ENCODE measurements around the gene PDCL2.

Gene PDCL2

DNA sequence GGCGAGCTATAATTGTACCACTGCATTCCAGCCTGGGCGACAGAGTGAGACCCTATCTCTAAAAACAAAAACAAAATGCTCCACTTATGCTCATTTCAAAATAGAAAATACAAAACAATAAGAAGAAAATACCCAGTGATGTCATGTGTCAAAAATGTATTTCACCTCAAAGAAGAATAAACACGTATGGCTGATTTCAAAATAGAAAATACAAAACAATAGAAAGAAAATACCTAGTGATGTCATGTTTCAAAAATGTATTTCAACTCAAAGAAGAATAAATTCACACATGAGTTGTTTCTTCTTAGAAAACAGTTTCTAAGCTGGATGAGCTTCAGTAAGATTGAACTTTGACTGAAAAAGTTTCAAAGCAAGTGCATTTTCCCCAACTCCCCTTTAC, 20.3 kb upstream of the PDCL2 start:
- no peaks in the 10 kb centered on the region for H3K27me3 ChIP-seq (ENCODE audit: insufficient read depth, low read depth)
- H2AFZ ChIP-seq (ENCODE audit: low read depth), result no peak overlapping the region
- H3K4me1 ChIP-seq (ENCODE audit: low read depth, poor library complexity, severe bottlenecking), result peaks cover 54% of the 10 kb centered on the region
- H3K79me2 ChIP-seq (ENCODE audit: insufficient read depth, low read depth), result no peaks in the 10 kb centered on the region
- no peak overlapping the region for H3K27ac ChIP-seq
- no peak overlapping the region for H3K4me2 ChIP-seq
- TF ChIP-seq CTCF (conservative IDR thresholded peaks at IDR 0.05; ENCODE audit: low read depth, low read length), result no peak
- no peaks in the 10 kb centered on the region for H4K20me1 ChIP-seq (ENCODE audit: insufficient read depth)
- no peaks in the 10 kb centered on the region for H3K36me3 ChIP-seq (ENCODE audit: insufficient read depth)
- H3K4me3 ChIP-seq (IDR thresholded peaks at IDR 0.05; ENCODE audit: insufficient read depth, low read depth, low read length), result no peak overlapping the region
- H3K9ac ChIP-seq, result no peak overlapping the region

DNA sequence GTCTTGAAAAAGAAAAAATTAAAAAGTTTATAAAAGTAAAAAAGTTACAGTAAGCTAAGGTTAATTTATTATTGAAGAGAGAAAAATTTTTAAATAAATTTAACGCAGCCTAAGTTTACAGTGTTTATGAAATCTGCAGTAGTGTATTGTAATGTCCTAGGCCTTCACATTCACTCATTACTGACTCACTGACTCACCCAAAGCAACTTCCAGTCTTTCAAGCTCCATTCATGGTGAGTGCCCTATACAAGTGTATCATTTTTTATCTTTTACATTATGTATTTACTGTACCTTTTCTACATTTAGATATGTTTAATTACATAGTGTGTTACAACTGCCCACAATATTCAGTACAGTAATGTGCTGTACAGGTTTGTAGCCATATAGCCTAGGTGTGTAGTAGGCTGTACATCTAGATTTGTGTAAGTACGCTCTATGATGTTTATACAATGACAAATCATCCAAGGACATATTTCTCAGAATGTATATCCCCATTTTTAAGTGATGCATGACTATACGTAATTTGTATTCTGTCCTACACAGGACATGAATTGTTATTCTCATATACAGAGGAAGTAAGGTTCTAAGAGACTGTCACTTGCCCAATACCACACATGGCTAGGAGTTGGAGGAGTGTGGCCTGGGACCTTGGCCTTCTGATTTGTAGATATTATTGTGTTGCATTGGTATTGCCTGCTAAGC, 19.5 kb upstream of the PDCL2 start:
- no peak overlapping the region for H3K4me3 ChIP-seq (IDR thresholded peaks at IDR 0.05; ENCODE audit: insufficient read depth, low read depth, low read length)
- H3K4me2 ChIP-seq, result no peak overlapping the region
- H4K20me1 ChIP-seq (ENCODE audit: insufficient read depth), result no peaks in the 10 kb centered on the region
- no peak overlapping the region for H3K27ac ChIP-seq
- no peaks in the 10 kb centered on the region for H3K36me3 ChIP-seq (ENCODE audit: insufficient read depth)
- H3K9ac ChIP-seq, result no peak overlapping the region
- peaks cover 53% of the 10 kb centered on the region for H3K4me1 ChIP-seq (ENCODE audit: low read depth, poor library complexity, severe bottlenecking)
- H2AFZ ChIP-seq (ENCODE audit: low read depth), result no peak overlapping the region
- no peak for TF ChIP-seq CTCF (conservative IDR thresholded peaks at IDR 0.05; ENCODE audit: low read depth, low read length)
- H3K27me3 ChIP-seq (ENCODE audit: insufficient read depth, low read depth), result no peaks in the 10 kb centered on the region
- no peaks in the 10 kb centered on the region for H3K79me2 ChIP-seq (ENCODE audit: insufficient read depth, low read depth)

DNA sequence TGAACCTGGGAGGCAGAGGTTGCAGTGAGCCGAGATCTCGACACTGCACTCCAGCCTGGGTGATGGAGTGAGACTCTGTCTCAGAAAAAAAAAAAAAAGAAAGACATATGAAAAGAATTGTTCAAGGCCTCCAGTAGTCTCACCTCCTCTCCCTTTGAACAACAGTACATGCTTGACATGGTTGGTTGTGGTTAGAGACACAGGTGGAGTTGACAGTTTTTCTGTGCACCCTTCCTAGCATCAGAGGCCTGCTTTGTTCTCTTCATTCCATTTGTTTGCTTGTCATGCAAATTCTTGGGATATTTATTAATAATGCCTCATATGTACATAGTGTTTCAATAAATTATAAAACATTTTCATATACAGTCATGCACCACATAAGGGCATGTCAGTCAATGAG, 18.3 kb upstream of the PDCL2 start:
- Histone ChIP-seq H3K27ac (peak overlapping the region; percentile 49; the same call in 1 of the 2 replicates), H3K27me3 (ENCODE audit: insufficient read depth, low read depth) (no peaks in the 10 kb centered on the region), H3K4me1 (ENCODE audit: low read depth, poor library complexity, severe bottlenecking) (peaks cover 53% of the 10 kb centered on the region), H2AFZ (ENCODE audit: low read depth) (peak overlapping the region; percentile 51; the same call in 1 of the 2 replicates), H3K79me2 (ENCODE audit: insufficient read depth, low read depth) (no peaks in the 10 kb centered on the region), H4K20me1 (ENCODE audit: insufficient read depth) (no peaks in the 10 kb centered on the region), H3K36me3 (ENCODE audit: insufficient read depth) (no peaks in the 10 kb centered on the region), H3K4me3 (IDR thresholded peaks at IDR 0.05; ENCODE audit: insufficient read depth, low read depth, low read length) (no peak overlapping the region), H3K4me2 (peak overlapping the region; percentile 75), H3K9ac (no peak overlapping the region)
- no peak for TF ChIP-seq CTCF (conservative IDR thresholded peaks at IDR 0.05; ENCODE audit: low read depth, low read length)

DNA sequence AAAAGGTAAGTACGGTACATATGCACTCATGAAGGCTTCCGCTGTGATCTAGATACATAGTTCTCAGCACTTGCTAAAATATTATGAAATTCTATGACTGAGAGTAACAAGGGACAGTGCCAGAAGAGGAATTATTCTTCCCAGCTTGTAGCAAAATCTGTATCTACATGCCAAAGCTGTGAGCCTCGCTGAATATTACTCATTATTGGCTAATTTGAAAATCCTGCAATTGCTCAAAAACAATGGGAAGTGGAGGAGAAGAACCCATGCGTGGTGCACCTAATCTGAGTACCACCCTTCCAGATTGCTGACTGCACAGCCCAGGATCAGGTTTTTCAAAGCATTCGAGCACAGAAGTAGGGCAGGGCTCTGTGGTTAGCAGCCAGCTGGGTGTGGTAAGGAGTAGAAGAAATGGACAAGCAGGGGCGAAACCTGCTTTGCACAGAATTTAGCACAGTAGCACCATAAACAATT, 17.4 kb upstream of the PDCL2 start:
- Histone ChIP-seq H4K20me1 (ENCODE audit: insufficient read depth) (no peaks in the 10 kb centered on the region), H3K4me3 (IDR thresholded peaks at IDR 0.05; ENCODE audit: insufficient read depth, low read depth, low read length) (no peak overlapping the region), H3K36me3 (ENCODE audit: insufficient read depth) (no peaks in the 10 kb centered on the region), H3K4me2 (peak overlapping the region; percentile 75), H3K27me3 (ENCODE audit: insufficient read depth, low read depth) (no peaks in the 10 kb centered on the region), H3K79me2 (ENCODE audit: insufficient read depth, low read depth) (no peaks in the 10 kb centered on the region), H3K4me1 (ENCODE audit: low read depth, poor library complexity, severe bottlenecking) (peaks cover 53% of the 10 kb centered on the region), H3K9ac (no peak overlapping the region; the same call in 1 of the 2 replicates), H2AFZ (ENCODE audit: low read depth) (peak overlapping the region; percentile 51), H3K27ac (peak overlapping the region; percentile 49)
- no peak for TF ChIP-seq CTCF (conservative IDR thresholded peaks at IDR 0.05; ENCODE audit: low read depth, low read length)
